ENCODE data around the gene ELP6. TPM values are rescaled to one million over a fixed set of nuclear protein-coding genes. Genes with fewer than 3 reads are reported as not detected.

The ELP6 gene
- total and polyA plus RNA-seq, 9 of the 15 experiments (the other 6 are each of a cell fraction or from before 2014, with no cell fraction given), result 76.9 to 198 (median 83.3) TPM

DNA sequence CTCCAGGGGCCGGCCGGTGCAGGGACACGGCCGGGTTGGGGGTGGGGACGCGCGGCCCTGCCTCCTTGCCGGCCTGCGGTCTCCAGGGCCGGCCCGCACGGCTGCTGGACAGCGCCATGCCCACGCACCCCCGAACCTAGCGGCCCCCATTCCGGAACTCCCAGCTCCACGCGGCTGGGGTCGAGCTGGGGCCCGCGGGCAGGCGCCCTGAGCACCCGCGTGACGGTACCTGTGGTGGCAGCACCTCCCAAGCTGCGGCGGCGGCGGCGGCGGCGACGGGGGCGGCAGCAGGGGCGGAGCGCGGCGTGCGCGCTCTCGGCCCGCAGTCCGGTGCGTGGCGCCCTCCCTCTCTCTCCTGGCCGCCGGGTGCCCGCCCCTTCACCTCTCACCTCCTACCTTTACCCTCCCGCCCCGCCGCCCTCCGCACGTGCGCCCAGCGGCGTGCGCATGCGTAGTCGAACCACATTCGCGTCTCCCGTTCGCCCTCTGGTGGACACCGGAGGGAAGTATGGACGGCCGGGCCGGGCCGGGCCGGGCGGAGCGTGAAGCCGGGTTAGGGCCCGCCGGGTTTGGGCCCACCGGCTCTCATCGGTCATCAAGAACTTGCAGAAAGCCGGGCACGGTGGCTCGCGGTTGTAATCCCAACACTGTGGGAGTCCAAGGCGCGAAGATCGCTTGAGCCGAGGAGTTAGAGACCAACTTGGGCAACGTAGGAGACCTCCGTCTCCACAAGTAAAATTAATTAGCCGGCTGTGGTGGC, 37.8 kb downstream of the ELP6 start, which contains the start of gene SCAP (continued):
- TF ChIP-seq RBM17 (IDR thresholded peaks at IDR 0.05; ENCODE audit: borderline replicate concordance, low read depth, low read length) (no peak), ZNF644 (tag; IDR thresholded peaks at IDR 0.05; ENCODE audit: low read depth) (0 out of 2 replicates have a peak, but pooled peaks have one; percentile 52), NCOA6 (IDR thresholded peaks at IDR 0.05) (no peak), NFIC (IDR thresholded peaks at IDR 0.05) (0 out of 2 replicates have a peak, but pooled peaks have one; percentile 10), ZFP1 (CRISPR knock-in tag; IDR thresholded peaks at IDR 0.05) (0 out of 2 replicates have a peak, but pooled peaks have one; percentile 25), TEAD1 (CRISPR knock-in tag; IDR thresholded peaks at IDR 0.05) (peak; percentile 19 to 89; a peak in 2 of 4 replicates)

DNA sequence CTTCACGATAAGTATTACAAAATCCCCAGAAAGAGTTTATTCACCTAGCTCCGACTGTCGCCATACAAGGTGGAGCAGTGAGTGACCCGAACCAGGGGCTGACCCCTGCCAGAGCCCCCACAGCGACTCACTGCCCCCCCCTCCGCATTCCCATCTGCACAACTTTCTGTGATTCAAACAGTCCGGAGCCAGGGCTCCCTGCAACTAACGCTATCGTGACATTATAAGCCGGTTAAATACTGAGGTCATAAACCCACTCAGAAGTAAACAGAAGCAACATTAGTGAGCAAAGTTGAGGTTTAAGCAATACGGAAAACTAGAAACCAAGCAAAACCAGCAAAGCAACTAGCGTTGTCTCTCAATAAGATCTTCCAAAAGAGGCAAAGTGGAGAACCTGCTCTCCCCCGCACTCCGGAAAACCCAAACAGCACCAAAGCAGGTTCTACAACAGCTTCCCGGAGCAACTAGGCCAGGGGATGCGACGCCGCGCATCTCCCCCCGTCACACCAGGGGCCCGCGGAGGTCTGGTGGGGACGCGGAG, 38.4 kb downstream of the ELP6 start:
- ATAC-seq, result peak; percentile 8
- peak; percentile 23 to 53 (median 38) for DNase-seq (ENCODE audit: extremely low read depth in 1 of 4, low spot score in 3 of 4)
- TF ChIP-seq, protein P1, sequence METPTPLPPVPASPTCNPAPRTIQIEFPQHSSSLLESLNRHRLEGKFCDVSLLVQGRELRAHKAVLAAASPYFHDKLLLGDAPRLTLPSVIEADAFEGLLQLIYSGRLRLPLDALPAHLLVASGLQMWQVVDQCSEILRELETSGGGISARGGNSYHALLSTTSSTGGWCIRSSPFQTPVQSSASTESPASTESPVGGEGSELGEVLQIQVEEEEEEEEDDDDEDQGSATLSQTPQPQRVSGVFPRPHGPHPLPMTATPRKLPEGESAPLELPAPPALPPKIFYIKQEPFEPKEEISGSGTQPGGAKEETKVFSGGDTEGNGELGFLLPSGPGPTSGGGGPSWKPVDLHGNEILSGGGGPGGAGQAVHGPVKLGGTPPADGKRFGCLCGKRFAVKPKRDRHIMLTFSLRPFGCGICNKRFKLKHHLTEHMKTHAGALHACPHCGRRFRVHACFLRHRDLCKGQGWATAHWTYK (CRISPR knock-in tag; IDR thresholded peaks at IDR 0.05), result no peak
- TF ChIP-seq, protein P2, sequence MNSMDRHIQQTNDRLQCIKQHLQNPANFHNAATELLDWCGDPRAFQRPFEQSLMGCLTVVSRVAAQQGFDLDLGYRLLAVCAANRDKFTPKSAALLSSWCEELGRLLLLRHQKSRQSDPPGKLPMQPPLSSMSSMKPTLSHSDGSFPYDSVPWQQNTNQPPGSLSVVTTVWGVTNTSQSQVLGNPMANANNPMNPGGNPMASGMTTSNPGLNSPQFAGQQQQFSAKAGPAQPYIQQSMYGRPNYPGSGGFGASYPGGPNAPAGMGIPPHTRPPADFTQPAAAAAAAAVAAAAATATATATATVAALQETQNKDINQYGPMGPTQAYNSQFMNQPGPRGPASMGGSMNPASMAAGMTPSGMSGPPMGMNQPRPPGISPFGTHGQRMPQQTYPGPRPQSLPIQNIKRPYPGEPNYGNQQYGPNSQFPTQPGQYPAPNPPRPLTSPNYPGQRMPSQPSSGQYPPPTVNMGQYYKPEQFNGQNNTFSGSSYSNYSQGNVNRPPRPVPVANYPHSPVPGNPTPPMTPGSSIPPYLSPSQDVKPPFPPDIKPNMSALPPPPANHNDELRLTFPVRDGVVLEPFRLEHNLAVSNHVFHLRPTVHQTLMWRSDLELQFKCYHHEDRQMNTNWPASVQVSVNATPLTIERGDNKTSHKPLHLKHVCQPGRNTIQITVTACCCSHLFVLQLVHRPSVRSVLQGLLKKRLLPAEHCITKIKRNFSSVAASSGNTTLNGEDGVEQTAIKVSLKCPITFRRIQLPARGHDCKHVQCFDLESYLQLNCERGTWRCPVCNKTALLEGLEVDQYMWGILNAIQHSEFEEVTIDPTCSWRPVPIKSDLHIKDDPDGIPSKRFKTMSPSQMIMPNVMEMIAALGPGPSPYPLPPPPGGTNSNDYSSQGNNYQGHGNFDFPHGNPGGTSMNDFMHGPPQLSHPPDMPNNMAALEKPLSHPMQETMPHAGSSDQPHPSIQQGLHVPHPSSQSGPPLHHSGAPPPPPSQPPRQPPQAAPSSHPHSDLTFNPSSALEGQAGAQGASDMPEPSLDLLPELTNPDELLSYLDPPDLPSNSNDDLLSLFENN (IDR thresholded peaks at IDR 0.05; ENCODE audit: low read depth in 2 of 2, low read length in 2 of 2), result no peak
- TF ChIP-seq SIN3B (IDR thresholded peaks at IDR 0.05; ENCODE audit: low read depth), result no peak
- TF ChIP-seq CBX1 (IDR thresholded peaks at IDR 0.05; ENCODE audit: low read depth), result no peak
- no peak for TF ChIP-seq ZNF695 (CRISPR knock-in tag; IDR thresholded peaks at IDR 0.05)
- TF ChIP-seq ZC3H11A (IDR thresholded peaks at IDR 0.05; ENCODE audit: low read depth, low read length), result no peak
- TF ChIP-seq, protein P3, sequence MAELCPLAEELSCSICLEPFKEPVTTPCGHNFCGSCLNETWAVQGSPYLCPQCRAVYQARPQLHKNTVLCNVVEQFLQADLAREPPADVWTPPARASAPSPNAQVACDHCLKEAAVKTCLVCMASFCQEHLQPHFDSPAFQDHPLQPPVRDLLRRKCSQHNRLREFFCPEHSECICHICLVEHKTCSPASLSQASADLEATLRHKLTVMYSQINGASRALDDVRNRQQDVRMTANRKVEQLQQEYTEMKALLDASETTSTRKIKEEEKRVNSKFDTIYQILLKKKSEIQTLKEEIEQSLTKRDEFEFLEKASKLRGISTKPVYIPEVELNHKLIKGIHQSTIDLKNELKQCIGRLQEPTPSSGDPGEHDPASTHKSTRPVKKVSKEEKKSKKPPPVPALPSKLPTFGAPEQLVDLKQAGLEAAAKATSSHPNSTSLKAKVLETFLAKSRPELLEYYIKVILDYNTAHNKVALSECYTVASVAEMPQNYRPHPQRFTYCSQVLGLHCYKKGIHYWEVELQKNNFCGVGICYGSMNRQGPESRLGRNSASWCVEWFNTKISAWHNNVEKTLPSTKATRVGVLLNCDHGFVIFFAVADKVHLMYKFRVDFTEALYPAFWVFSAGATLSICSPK (IDR thresholded peaks at IDR 0.05; ENCODE audit: borderline replicate concordance), result no peak

More for the DNA sequence above, 38.4 kb downstream of the ELP6 start:
- Histone ChIP-seq H3K4me3 (peak overlapping the region; percentile 91), H3K27me3 (ENCODE audit: control insufficient read depth in 2 of 2, insufficient read depth in 2 of 2, low read length in 2 of 2) (no peaks in the 10 kb centered on the region), H3K27ac (ENCODE audit: extremely low read depth, low read depth, low read length) (peak overlapping the region; percentile 84), H4K20me1 (replicated peaks; ENCODE audit: control insufficient read depth, insufficient read depth, low read length) (peaks cover 7% of the 10 kb centered on the region), H3K79me2 (ENCODE audit: control insufficient read depth, insufficient read depth, low read length) (peaks cover 63% of the 10 kb centered on the region), H3K9ac (ENCODE audit: insufficient read depth in 1 of 2, low read depth in 2 of 2, low read length in 2 of 2) (peak overlapping the region; percentile 86 to 96), H3K4me2 (ENCODE audit: insufficient read depth, low read length) (peak overlapping the region; percentile 88), H3K9me1 (ENCODE audit: control insufficient read depth, insufficient read depth, low read length) (no peaks in the 10 kb centered on the region), H2AFZ (ENCODE audit: low read depth, low read length) (peak overlapping the region; percentile 81), H3K9me3 (replicated peaks; ENCODE audit: control insufficient read depth, insufficient read depth, low read depth, low read length) (no peaks in the 10 kb centered on the region), H3K4me1 (replicated peaks in 1 of 2; ENCODE audit: control insufficient read depth in 2 of 2, insufficient read depth in 2 of 2, low read length in 2 of 2) (peaks cover 31 to 44% of the 10 kb centered on the region in 2 experiments), H3K36me3 (ENCODE audit: control insufficient read depth, insufficient read depth, low read length) (peaks cover 12% of the 10 kb centered on the region; the same call in 2 of the 3 replicates)
- ChIA-PET POLR2A (interaction anchor here (0.6 to 3.2 kb wide), 10 partner anchors 11 to 72 kb away, joined by 3 to 12 read pairs (median 4); no protein-coding TSS in a partner anchor), CTCF (ENCODE audit: low intra/inter-chr PET ratio) (interaction anchor here (0.7 kb wide), 1 partner anchor 37 kb away, joined by 3 read pairs; no protein-coding TSS in a partner anchor)
- BruUV-seq (replicated peaks), result no TSS peak
- in situ Hi-C loops (cut with MboI) (no loop called here), intact Hi-C loops (cut with micrococcal nuclease) (loop anchor here (1.0 kb wide), 1 partner anchor 54 kb away; no protein-coding TSS in a partner anchor)
- FAIRE-seq, result no peak
- under 1% methylated on average over 24 of the region's 24 CpGs for WGBS (ENCODE audit: insufficient coverage, low coverage, missing lambda C conversion rate)
